IMR-90 (cell line): Measurements from ENCODE around the gene EIF4ENIF1. TPM values are rescaled to one million over a fixed set of nuclear protein-coding genes. Genes with fewer than 3 reads are reported as not detected.

Experiments used
- ATAC-seq: fragments of 200-7000 bp; cut with Tn5 transposase; 2 replicates; pipeline ENCODE4 v1.9.1; 2020; ENCODE audit warnings: low read depth, mild to moderate bottlenecking, moderate library complexity
- BruUV-seq: library from RNA; stranded (reverse); fragments of 400-500 nt; replicated peaks from 2 replicates; lab custom pipeline; 2021; lab: Mats Ljungman, UMichigan
- CTCF ChIA-PET: fragments of 300-600 bp; formaldehyde crosslinking; extraction: SDS; loops from one replicate; lab custom pipeline; 2021; ENCODE audit warnings: antibody characterized with exemption; lab: Yijun Ruan, JAX
- POLR2A ChIA-PET: fragments of 300-600 bp; sonication (Branson Sonifier 250); formaldehyde crosslinking; loops from one replicate; lab custom pipeline; 2022; ENCODE audit warnings: antibody characterized with exemption; ENCODE audit not compliant: unreplicated experiment; lab: Charles Lee
- DNase-seq: peaks from one replicate; pipeline ENCODE4 v3.0.0; 2013
- H2AFZ ChIP-seq: replicated peaks from 2 replicates; pipeline ENCODE3; 2013; ENCODE audit warnings: low read length, mild to moderate bottlenecking; ENCODE audit not compliant: poor library complexity
- H2AK5ac ChIP-seq: 2 replicates; pipeline ENCODE4 v1.6.1; 2013; ENCODE audit warnings: low read depth, low read length, inconsistent platforms
- H2AK9ac ChIP-seq: replicated peaks from 2 replicates; pipeline ENCODE3; 2013; ENCODE audit warnings: mild to moderate bottlenecking, low read depth, low read length, moderate library complexity; ENCODE audit not compliant: poor library complexity
- H2BK120ac ChIP-seq: 2 replicates; pipeline ENCODE4 v1.6.1; 2013; ENCODE audit warnings: low read depth, low read length, inconsistent platforms
- H2BK15ac ChIP-seq: 3 replicates; pipeline ENCODE4 v1.6.1; 2013; ENCODE audit warnings: low read depth, low read length, inconsistent platforms
- H2BK20ac ChIP-seq: 2 replicates; pipeline ENCODE4 v1.6.1; 2013; ENCODE audit warnings: low read depth, mild to moderate bottlenecking, inconsistent platforms, low read length, moderate library complexity
- H2BK5ac ChIP-seq: 2 replicates; pipeline ENCODE4 v1.6.1; 2013; ENCODE audit warnings: mild to moderate bottlenecking, low read depth, low read length, inconsistent platforms; ENCODE audit not compliant: poor library complexity, severe bottlenecking
- H3K14ac ChIP-seq: replicated peaks from 2 replicates; pipeline ENCODE4 v1.6.1; 2013; ENCODE audit warnings: low read depth, low read length, inconsistent platforms
- H3K18ac ChIP-seq: 2 replicates; pipeline ENCODE4 v1.6.1; 2013; ENCODE audit warnings: low read depth, low read length, control low read depth
- H3K23ac ChIP-seq: 2 replicates; pipeline ENCODE4 v1.6.1; 2013; ENCODE audit warnings: low read depth, low read length, inconsistent platforms
- H3K27ac ChIP-seq: 2 replicates; pipeline ENCODE4 v1.5.1; 2013; ENCODE audit warnings: mild to moderate bottlenecking, control low read depth, low read length; ENCODE audit not compliant: insufficient read depth
- H3K27me3 ChIP-seq: 2 replicates; pipeline ENCODE4 v1.6.1; 2013; ENCODE audit warnings: low read length; ENCODE audit not compliant: control insufficient read depth, insufficient read depth
- H3K36me3 ChIP-seq: 2 replicates; pipeline ENCODE4 v1.6.1; 2013; ENCODE audit warnings: low read length, mixed read lengths; ENCODE audit not compliant: control insufficient read depth, insufficient read depth
- H3K4ac ChIP-seq: 2 replicates; pipeline ENCODE4 v1.6.1; 2013; ENCODE audit warnings: low read depth, low read length, inconsistent platforms
- H3K4me1 ChIP-seq: 2 replicates; pipeline ENCODE4 v1.6.1; 2013; ENCODE audit warnings: low read length, mixed read lengths; ENCODE audit not compliant: control insufficient read depth, insufficient read depth
- H3K4me2 ChIP-seq: 2 replicates; pipeline ENCODE4 v1.6.1; 2013; ENCODE audit warnings: low read depth, mild to moderate bottlenecking, control low read depth, low read length, moderate library complexity
- H3K4me3 ChIP-seq: 2 replicates; pipeline ENCODE4 v1.5.1; 2013; ENCODE audit warnings: low read depth, mild to moderate bottlenecking, control low read depth, low read length, moderate library complexity; ENCODE audit not compliant: insufficient read depth
- H3K56ac ChIP-seq: 2 replicates; pipeline ENCODE4 v1.6.1; 2013; ENCODE audit warnings: low read length, inconsistent platforms; ENCODE audit not compliant: insufficient read depth; ENCODE audit errors: extremely low read depth
- H3K79me1 ChIP-seq, 2 experiments: 2 replicates each; pipeline ENCODE4 v1.6.1; 2013; ENCODE audit warnings: low read length in 2 of 2, inconsistent platforms in 1 of 2, low read depth in 1 of 2
- H3K9ac ChIP-seq: 2 replicates; pipeline ENCODE4 v1.6.1; 2013; ENCODE audit warnings: low read depth, low read length, control low read depth
- H3K9me1 ChIP-seq: 2 replicates; pipeline ENCODE4 v1.6.1; 2013; ENCODE audit warnings: low read length, inconsistent platforms; ENCODE audit not compliant: insufficient read depth
- H3K9me3 ChIP-seq: 2 replicates; pipeline ENCODE4 v1.6.1; 2013; ENCODE audit warnings: low read length; ENCODE audit not compliant: control insufficient read depth, insufficient read depth
- H4K20me1 ChIP-seq: 2 replicates; pipeline ENCODE4 v1.6.1; 2013; ENCODE audit warnings: low read length, inconsistent platforms; ENCODE audit not compliant: insufficient read depth
- H4K5ac ChIP-seq: 2 replicates; pipeline ENCODE4 v1.6.1; 2013; ENCODE audit warnings: mild to moderate bottlenecking, low read depth, low read length, control low read depth
- H4K8ac ChIP-seq, 2 experiments: 2 replicates each; pipeline ENCODE4 v1.6.1; 2013; ENCODE audit warnings: low read depth in 2 of 2, low read length in 2 of 2, control low read depth in 1 of 2, inconsistent platforms in 1 of 2
- H4K91ac ChIP-seq: 2 replicates; pipeline ENCODE4 v1.6.1; 2013; ENCODE audit warnings: low read depth, low read length, inconsistent platforms; ENCODE audit not compliant: insufficient read depth
- BHLHE40 ChIP-seq: fragments of 150-350 bp; IDR thresholded peaks from 2 replicates; pipeline ENCODE4 v1.6.1; 2016; ENCODE audit warnings: mild to moderate bottlenecking, low read depth, low read length
- CEBPB ChIP-seq: IDR thresholded peaks from 2 replicates; pipeline ENCODE4 v1.6.1; 2012; ENCODE audit warnings: low read depth, low read length, improper control_type of control experiment
- CHD1 ChIP-seq: IDR thresholded peaks from 2 replicates; pipeline ENCODE4 v1.6.1; 2012; ENCODE audit warnings: low read depth, low read length, improper control_type of control experiment
- ELK1 ChIP-seq: fragments of 150-350 bp; IDR thresholded peaks from 2 replicates; pipeline ENCODE4 v1.6.1; 2016; ENCODE audit warnings: low read depth, mild to moderate bottlenecking, low read length, moderate library complexity, borderline replicate concordance
- FOS ChIP-seq: fragments of 150-350 bp; IDR thresholded peaks from 2 replicates; pipeline ENCODE4 v1.6.1; 2016; ENCODE audit warnings: low read depth, low read length
- MAFK ChIP-seq: IDR thresholded peaks from 2 replicates; pipeline ENCODE4 v1.6.1; 2012; ENCODE audit warnings: low read depth, low read length, improper control_type of control experiment
- MAZ ChIP-seq: IDR thresholded peaks from 2 replicates; pipeline ENCODE4 v1.6.1; 2012; ENCODE audit warnings: low read depth, mild to moderate bottlenecking, low read length, improper control_type of control experiment, moderate library complexity, borderline replicate concordance
- MXI1 ChIP-seq: IDR thresholded peaks from 2 replicates; pipeline ENCODE4 v1.6.1; 2012; ENCODE audit warnings: low read depth, mild to moderate bottlenecking, low read length, moderate library complexity, borderline replicate concordance
- NFE2L2 ChIP-seq: fragments of 150-350 bp; IDR thresholded peaks from 2 replicates; pipeline ENCODE4 v1.6.1; 2016; ENCODE audit warnings: low read depth, mild to moderate bottlenecking, low read length
- POLR2A ChIP-seq: IDR thresholded peaks from 2 replicates; pipeline ENCODE4 v1.6.1; 2012; ENCODE audit warnings: mild to moderate bottlenecking, low read depth, low read length
- RAD21 ChIP-seq: IDR thresholded peaks from 2 replicates; pipeline ENCODE4 v1.6.1; 2012; ENCODE audit warnings: low read length, improper control_type of control experiment
- RCOR1 ChIP-seq: IDR thresholded peaks from 2 replicates; pipeline ENCODE4 v1.6.1; 2012; ENCODE audit warnings: mild to moderate bottlenecking, low read length, improper control_type of control experiment; ENCODE audit not compliant: insufficient replicate concordance
- RFX5 ChIP-seq: IDR thresholded peaks from 2 replicates; pipeline ENCODE4 v1.8.0; 2012; ENCODE audit warnings: low read depth, mild to moderate bottlenecking, low read length, moderate library complexity
- SMC3 ChIP-seq: fragments of 150-350 bp; IDR thresholded peaks from 2 replicates; pipeline ENCODE4 v1.6.1; 2016; ENCODE audit warnings: low read depth, mild to moderate bottlenecking, antibody characterized with exemption, low read length, moderate library complexity
- USF2 ChIP-seq: fragments of 150-350 bp; IDR thresholded peaks from 2 replicates; pipeline ENCODE4 v1.6.1; 2017; ENCODE audit warnings: mild to moderate bottlenecking, antibody characterized with exemption, low read length, low read depth
- WGBS, 2 experiments: methylation state at CpG; one replicate each; pipeline versions ENCODE4 v1.1.5 to v1.1.7; 2013; ENCODE audit warnings: missing lambda C conversion rate in 2 of 2; ENCODE audit not compliant: insufficient read length in 1 of 2; ENCODE audit errors: extremely low coverage in 2 of 2; 5-methylcytosine and 5-hydroxymethylcytosine counted together
- dilution Hi-C: fragments of 300-500 bp; cut with HindIII; formaldehyde crosslinking; loops from one replicate; pipeline ENCODE4 v1.14.3; 2018; ENCODE audit warnings: low sequenced_read_pairs; ENCODE audit not compliant: unreplicated experiment
- in situ Hi-C: fragments of 300-500 bp; cut with MboI; formaldehyde crosslinking; loops from 3 replicates; pipeline ENCODE4 v1.14.3; 2019; ENCODE audit warnings: low sequenced_read_pairs, inconsistent platforms, mixed read lengths
- intact Hi-C: fragments of 100-400 bp; cut with micrococcal nuclease; formaldehyde crosslinking; loops from 2 replicates; pipeline ENCODE4 v1.10.0; 2022
- polyA plus RNA-seq, 3 experiments: library from polyadenylated mRNA; depleted of rRNA; stranded (reverse); fragments of >200 nt; gene quantifications; 2 replicates each; pipeline ENCODE4 v1.2.3, GENCODE V29; 2012; ENCODE audit warnings: low replicate concordance in 1 of 3
- total RNA-seq: library from RNA; depleted of rRNA; stranded (reverse); fragments of >200 nt; gene quantifications from 2 replicates; pipeline ENCODE4 v1.2.3, GENCODE V29; 2012
- TF ChIP-seq, protein P1 (sequence below): conservative IDR thresholded peaks from 2 replicates; pipeline ENCODE4 v1.5.1; 2012; ENCODE audit warnings: mild to moderate bottlenecking, low read depth, low read length, improper control_type of control experiment

The EIF4ENIF1 gene
- total and polyA plus RNA-seq, 2 of the 4 experiments (the other 2 are of a cell fraction) = 14.7 to 16.0 TPM

GRCh38 chr22:31445642-31446041 is 44.0 kb downstream of the EIF4ENIF1 start:
- CTCF ChIA-PET = no interaction called here
- H4K20me1 ChIP-seq = no peaks in the 10 kb centered on the region
- H3K4me3 ChIP-seq = no peak overlapping the region
- H2BK15ac ChIP-seq = no peak overlapping the region
- no peak overlapping the region for H3K27ac ChIP-seq
- ATAC-seq = no peak
- H2AFZ ChIP-seq = no peak overlapping the region
- in situ Hi-C loops = no loop called here
- H4K5ac ChIP-seq = no peak overlapping the region
- no peaks in the 10 kb centered on the region for H3K9me3 ChIP-seq
- no peak overlapping the region for H2AK9ac ChIP-seq
- no peaks in the 10 kb centered on the region for H3K27me3 ChIP-seq
- no CpG with 5 or more reads among the region's 3 CpGs for WGBS, 2 experiments
- no peaks in the 10 kb centered on the region for H3K9me1 ChIP-seq
- intact Hi-C loops = no loop called here
- dilution Hi-C loops = no loop called here
- no peaks in the 10 kb centered on the region for H3K4me1 ChIP-seq
- no peak overlapping the region for H3K4ac ChIP-seq
- H4K91ac ChIP-seq = no peak overlapping the region
- H3K4me2 ChIP-seq = no peak overlapping the region
- no peak overlapping the region for H3K23ac ChIP-seq
- POLR2A ChIA-PET = no interaction called here
- no peak overlapping the region for H3K18ac ChIP-seq
- H3K14ac ChIP-seq = no peak overlapping the region
- no peak overlapping the region for H3K56ac ChIP-seq
- no peak for DNase-seq
- H2BK120ac ChIP-seq = no peak overlapping the region
- H2AK5ac ChIP-seq = no peak overlapping the region
- H3K36me3 ChIP-seq = peaks cover 47% of the 10 kb centered on the region
- no TSS peak for BruUV-seq
- H3K9ac ChIP-seq = no peak overlapping the region
- H2BK20ac ChIP-seq = no peak overlapping the region
- no peak for TF ChIP-seq MAZ
- no peak for TF ChIP-seq RFX5
- no peak for TF ChIP-seq FOS
- no peak for TF ChIP-seq CHD1
- TF ChIP-seq, protein P1, sequence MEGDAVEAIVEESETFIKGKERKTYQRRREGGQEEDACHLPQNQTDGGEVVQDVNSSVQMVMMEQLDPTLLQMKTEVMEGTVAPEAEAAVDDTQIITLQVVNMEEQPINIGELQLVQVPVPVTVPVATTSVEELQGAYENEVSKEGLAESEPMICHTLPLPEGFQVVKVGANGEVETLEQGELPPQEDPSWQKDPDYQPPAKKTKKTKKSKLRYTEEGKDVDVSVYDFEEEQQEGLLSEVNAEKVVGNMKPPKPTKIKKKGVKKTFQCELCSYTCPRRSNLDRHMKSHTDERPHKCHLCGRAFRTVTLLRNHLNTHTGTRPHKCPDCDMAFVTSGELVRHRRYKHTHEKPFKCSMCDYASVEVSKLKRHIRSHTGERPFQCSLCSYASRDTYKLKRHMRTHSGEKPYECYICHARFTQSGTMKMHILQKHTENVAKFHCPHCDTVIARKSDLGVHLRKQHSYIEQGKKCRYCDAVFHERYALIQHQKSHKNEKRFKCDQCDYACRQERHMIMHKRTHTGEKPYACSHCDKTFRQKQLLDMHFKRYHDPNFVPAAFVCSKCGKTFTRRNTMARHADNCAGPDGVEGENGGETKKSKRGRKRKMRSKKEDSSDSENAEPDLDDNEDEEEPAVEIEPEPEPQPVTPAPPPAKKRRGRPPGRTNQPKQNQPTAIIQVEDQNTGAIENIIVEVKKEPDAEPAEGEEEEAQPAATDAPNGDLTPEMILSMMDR = no peak
- TF ChIP-seq RCOR1 = no peak
- no peak for TF ChIP-seq SMC3
- TF ChIP-seq MXI1 = no peak
- no peak for TF ChIP-seq BHLHE40
- no peak for TF ChIP-seq ELK1
- no peak for TF ChIP-seq MAFK
- TF ChIP-seq NFE2L2 = no peak
- no peak for TF ChIP-seq CEBPB
- no peak for TF ChIP-seq POLR2A
- no peak for TF ChIP-seq USF2
- no peak for TF ChIP-seq RAD21
- H3K79me1 ChIP-seq = peaks cover 18 to 19% of the 10 kb centered on the region in 2 experiments
- no peak overlapping the region for H4K8ac ChIP-seq
- H2BK5ac ChIP-seq = no peak overlapping the region
